ENCODE measurements around the gene ENTPD3.

ENTPD3 gene

GRCh38 chr3:40387001-40387894 lies at the start of gene ENTPD3:
ENTPD3 (plus strand) TSS chr3:40387184; CDS start chr3:40388058, 874 bp downstream.
- TF ChIP-seq GATA2 (IDR thresholded peaks at IDR 0.05; ENCODE audit: low read depth, low read length) (no peak), GATA3 (IDR thresholded peaks at IDR 0.05; ENCODE audit: low read depth, low read length) (no peak)

GRCh38 chr3:40339871-40340270 lies 47.1 kb upstream of the ENTPD3 start:
- TF ChIP-seq GATA3 (IDR thresholded peaks at IDR 0.05; ENCODE audit: low read depth, low read length) (no peak), GATA2 (IDR thresholded peaks at IDR 0.05; ENCODE audit: low read depth, low read length) (no peak)

- TF ChIP-seq GATA2 (IDR thresholded peaks at IDR 0.05; ENCODE audit: low read depth, low read length) (no peak), GATA3 (IDR thresholded peaks at IDR 0.05; ENCODE audit: low read depth, low read length) (no peak)
Measured at GRCh38 chr3:40340541-40341170, 46.3 kb upstream of the ENTPD3 start.

GRCh38 chr3:40341671-40342070 lies 45.3 kb upstream of the ENTPD3 start:
- TF ChIP-seq GATA3 (IDR thresholded peaks at IDR 0.05; ENCODE audit: low read depth, low read length) (peak; percentile 92), GATA2 (IDR thresholded peaks at IDR 0.05; ENCODE audit: low read depth, low read length) (peak; percentile 65; the same call in 1 of the 2 replicates)

- TF ChIP-seq GATA2 (IDR thresholded peaks at IDR 0.05; ENCODE audit: low read depth, low read length) (no peak), GATA3 (IDR thresholded peaks at IDR 0.05; ENCODE audit: low read depth, low read length) (no peak)
Measured at GRCh38 chr3:40350529-40350928, 36.5 kb upstream of the ENTPD3 start.

GRCh38 chr3:40355410-40355809 lies 31.6 kb upstream of the ENTPD3 start:
- TF ChIP-seq GATA3 (IDR thresholded peaks at IDR 0.05; ENCODE audit: low read depth, low read length) (no peak), GATA2 (IDR thresholded peaks at IDR 0.05; ENCODE audit: low read depth, low read length) (no peak)

GRCh38 chr3:40358454-40358853 lies 28.5 kb upstream of the ENTPD3 start:
- no peak for TF ChIP-seq GATA3 (IDR thresholded peaks at IDR 0.05; ENCODE audit: low read depth, low read length)
- no peak for TF ChIP-seq GATA2 (IDR thresholded peaks at IDR 0.05; ENCODE audit: low read depth, low read length)

GRCh38 chr3:40363674-40364073 lies 23.3 kb upstream of the ENTPD3 start:
- no peak for TF ChIP-seq GATA3 (IDR thresholded peaks at IDR 0.05; ENCODE audit: low read depth, low read length)
- no peak for TF ChIP-seq GATA2 (IDR thresholded peaks at IDR 0.05; ENCODE audit: low read depth, low read length)

GRCh38 chr3:40366203-40367162 lies 20.5 kb upstream of the ENTPD3 start:
- no peak for TF ChIP-seq GATA3 (IDR thresholded peaks at IDR 0.05; ENCODE audit: low read depth, low read length)
- no peak for TF ChIP-seq GATA2 (IDR thresholded peaks at IDR 0.05; ENCODE audit: low read depth, low read length)

- TF ChIP-seq GATA2 (IDR thresholded peaks at IDR 0.05; ENCODE audit: low read depth, low read length), result no peak
- no peak for TF ChIP-seq GATA3 (IDR thresholded peaks at IDR 0.05; ENCODE audit: low read depth, low read length)
Measured at GRCh38 chr3:40369716-40370115, 17.3 kb upstream of the ENTPD3 start.

GRCh38 chr3:40377822-40378221 lies 9.2 kb upstream of the ENTPD3 start:
- TF ChIP-seq GATA2 (IDR thresholded peaks at IDR 0.05; ENCODE audit: low read depth, low read length), result no peak
- TF ChIP-seq GATA3 (IDR thresholded peaks at IDR 0.05; ENCODE audit: low read depth, low read length), result no peak

- TF ChIP-seq GATA3 (IDR thresholded peaks at IDR 0.05; ENCODE audit: low read depth, low read length), result no peak
- no peak for TF ChIP-seq GATA2 (IDR thresholded peaks at IDR 0.05; ENCODE audit: low read depth, low read length)
Measured at GRCh38 chr3:40379674-40380306, 7.2 kb upstream of the ENTPD3 start.

- no peak for TF ChIP-seq GATA3 (IDR thresholded peaks at IDR 0.05; ENCODE audit: low read depth, low read length)
- TF ChIP-seq GATA2 (IDR thresholded peaks at IDR 0.05; ENCODE audit: low read depth, low read length), result no peak
Measured at GRCh38 chr3:40381904-40382616, 4.9 kb upstream of the ENTPD3 start.

Measured in SH-SY5Y (cell line).